ENCODE measurements around the gene GMEB2. TPM values are rescaled to one million over a fixed set of nuclear protein-coding genes. Genes with fewer than 3 reads are reported as not detected.
"Not testable (repeated sequence)": the region's sequence is repeated elsewhere in the genome, so short reads cannot be mapped to it uniquely, and the experiment has no call there.

The GMEB2 gene
- total RNA-seq, 1 donor from 2014 or later: 8.0 TPM

DNA sequence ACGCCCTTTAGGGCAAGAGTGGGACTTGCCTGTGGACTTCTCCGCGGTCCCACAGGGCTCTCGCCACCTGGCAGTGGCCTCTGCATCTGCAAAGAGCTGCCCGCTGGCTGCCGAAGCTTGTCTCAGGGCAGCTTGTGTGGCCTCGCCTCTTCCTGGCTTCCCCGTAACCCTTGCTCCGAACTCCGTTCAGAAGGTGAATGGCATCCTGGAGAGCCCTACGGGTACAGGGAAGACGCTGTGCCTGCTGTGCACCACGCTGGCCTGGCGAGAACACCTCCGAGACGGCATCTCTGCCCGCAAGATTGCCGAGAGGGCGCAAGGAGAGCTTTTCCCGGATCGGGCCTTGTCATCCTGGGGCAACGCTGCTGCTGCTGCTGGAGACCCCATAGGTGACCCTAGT lies 34.2 kb upstream of the GMEB2 start:
- no peak for DNase-seq (ENCODE audit: low spot score)
- Histone ChIP-seq H3F3A (ENCODE audit: low read depth) (no peaks in the 10 kb centered on the region), H3K4me2 (no peak overlapping the region), H3K79me2 (ENCODE audit: low read depth) (peaks cover 8% of the 10 kb centered on the region), H2AFZ (replicated peaks) (no peak overlapping the region), H3K4me1 (no peaks in the 10 kb centered on the region), H3K27ac (no peak overlapping the region), H3K4me3 (no peak overlapping the region), H3K36me3 (no peaks in the 10 kb centered on the region), H3K9me3 (ENCODE audit: low read depth) (no peaks in the 10 kb centered on the region), H3K9ac (no peak overlapping the region), H3K27me3 (no peaks in the 10 kb centered on the region), H4K20me1 (ENCODE audit: low read depth) (peaks cover 3% of the 10 kb centered on the region)
- H3K4me3 Mint-ChIP-seq: no peak overlapping the region
- H3K27me3 Mint-ChIP-seq (ENCODE audit: insufficient read depth, low read depth): peaks cover 8% of the 10 kb centered on the region
- H3K4me1 Mint-ChIP-seq: peaks cover 31% of the 10 kb centered on the region
- TF ChIP-seq CTCF (IDR thresholded peaks at IDR 0.05) (no peak), EZH2phosphoT487 (IDR thresholded peaks at IDR 0.05) (no peak), EZH2 (IDR thresholded peaks at IDR 0.05) (no peak)
- no peaks in the 10 kb centered on the region for H3K9me3 Mint-ChIP-seq
- H3K36me3 Mint-ChIP-seq: peaks cover 7% of the 10 kb centered on the region
- H3K27ac Mint-ChIP-seq: no peak overlapping the region

GRCh38 chr20:63660622-63661021 lies 33.7 kb upstream of the GMEB2 start:
- peak overlapping the region; percentile 25 for H3K4me3 Mint-ChIP-seq
- no peaks in the 10 kb centered on the region for H3K27me3 ChIP-seq
- H2AFZ ChIP-seq (replicated peaks): no peak overlapping the region
- H3K79me2 ChIP-seq (ENCODE audit: low read depth): peaks cover 8% of the 10 kb centered on the region
- no peak for TF ChIP-seq EZH2 (IDR thresholded peaks at IDR 0.05)
- H4K20me1 ChIP-seq (ENCODE audit: low read depth): peaks cover 3% of the 10 kb centered on the region
- H3K36me3 ChIP-seq: no peaks in the 10 kb centered on the region
- peaks cover 10% of the 10 kb centered on the region for H3K27me3 Mint-ChIP-seq (ENCODE audit: insufficient read depth, low read depth)
- DNase-seq (ENCODE audit: low spot score): no peak
- H3K27ac Mint-ChIP-seq: no peak overlapping the region
- no peaks in the 10 kb centered on the region for H3F3A ChIP-seq (ENCODE audit: low read depth)
- H3K4me3 ChIP-seq: no peak overlapping the region
- no peak overlapping the region for H3K9ac ChIP-seq
- no peaks in the 10 kb centered on the region for H3K9me3 ChIP-seq (ENCODE audit: low read depth)
- H3K4me1 ChIP-seq: no peaks in the 10 kb centered on the region
- peaks cover 31% of the 10 kb centered on the region for H3K4me1 Mint-ChIP-seq
- no peak overlapping the region for H3K4me2 ChIP-seq
- H3K36me3 Mint-ChIP-seq: peaks cover 4% of the 10 kb centered on the region
- no peaks in the 10 kb centered on the region for H3K9me3 Mint-ChIP-seq
- no peak overlapping the region for H3K27ac ChIP-seq

GRCh38 chr20:63660174-63660573 lies 33.3 kb upstream of the GMEB2 start:
- not testable (repeated sequence) for H3K36me3 Mint-ChIP-seq; H3K27me3 Mint-ChIP-seq (ENCODE audit: insufficient read depth, low read depth); H3K4me2 ChIP-seq; H3K27ac Mint-ChIP-seq; H2AFZ ChIP-seq (replicated peaks); H3K9ac ChIP-seq; H3K27ac ChIP-seq; DNase-seq (ENCODE audit: low spot score); H3K4me3 ChIP-seq; H4K20me1 ChIP-seq (ENCODE audit: low read depth); H3K79me2 ChIP-seq (ENCODE audit: low read depth); H3K9me3 Mint-ChIP-seq; H3K4me1 ChIP-seq; H3K27me3 ChIP-seq; H3F3A ChIP-seq (ENCODE audit: low read depth); H3K36me3 ChIP-seq; H3K9me3 ChIP-seq (ENCODE audit: low read depth)
- peaks cover 30% of the 10 kb centered on the region for H3K4me1 Mint-ChIP-seq
- H3K4me3 Mint-ChIP-seq: peak overlapping the region; percentile 95

DNA sequence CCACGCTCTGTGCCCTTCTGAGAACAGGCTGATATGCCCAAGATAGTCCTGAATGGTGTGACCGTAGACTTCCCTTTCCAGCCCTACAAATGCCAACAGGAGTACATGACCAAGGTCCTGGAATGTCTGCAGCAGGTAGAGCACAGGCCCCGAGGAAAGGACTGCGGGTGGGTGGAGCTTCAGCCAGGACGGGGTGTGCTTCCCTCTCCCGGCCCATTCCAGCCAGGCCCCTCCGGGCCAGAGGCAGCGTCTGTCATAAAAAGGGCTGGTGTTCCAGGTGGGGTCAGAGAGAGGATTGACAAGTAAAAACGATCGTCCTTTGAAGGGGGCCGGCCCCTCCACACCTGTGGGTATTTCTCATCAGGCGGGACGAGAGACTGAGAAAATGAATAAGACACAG lies 32.5 kb upstream of the GMEB2 start:
- H3K4me1 ChIP-seq: no peaks in the 10 kb centered on the region
- no peak overlapping the region for H2AFZ ChIP-seq (replicated peaks)
- H3K36me3 Mint-ChIP-seq: peaks cover 2% of the 10 kb centered on the region
- H3F3A ChIP-seq (ENCODE audit: low read depth): peaks cover 4% of the 10 kb centered on the region
- H3K27ac ChIP-seq: no peak overlapping the region
- H3K4me3 Mint-ChIP-seq: peak overlapping the region; percentile 95
- H3K79me2 ChIP-seq (ENCODE audit: low read depth): peaks cover 8% of the 10 kb centered on the region
- TF ChIP-seq EZH2 (IDR thresholded peaks at IDR 0.05): no peak
- TF ChIP-seq CTCF (IDR thresholded peaks at IDR 0.05): no peak
- no peak for TF ChIP-seq EZH2phosphoT487 (IDR thresholded peaks at IDR 0.05)
- no peaks in the 10 kb centered on the region for H3K9me3 ChIP-seq (ENCODE audit: low read depth)
- peaks cover 6% of the 10 kb centered on the region for H3K27me3 ChIP-seq
- peak overlapping the region; percentile 94 for H3K4me3 ChIP-seq
- peaks cover 3% of the 10 kb centered on the region for H4K20me1 ChIP-seq (ENCODE audit: low read depth)
- peaks cover 30% of the 10 kb centered on the region for H3K4me1 Mint-ChIP-seq
- peaks cover 11% of the 10 kb centered on the region for H3K27me3 Mint-ChIP-seq (ENCODE audit: insufficient read depth, low read depth)
- no peak overlapping the region for H3K9ac ChIP-seq
- no peaks in the 10 kb centered on the region for H3K9me3 Mint-ChIP-seq
- H3K4me2 ChIP-seq: peak overlapping the region; percentile 84
- no peaks in the 10 kb centered on the region for H3K36me3 ChIP-seq
- no peak for DNase-seq (ENCODE audit: low spot score)
- H3K27ac Mint-ChIP-seq: no peak overlapping the region
